ENCODE data around the gene FANCC.

Gene FANCC

DNA sequence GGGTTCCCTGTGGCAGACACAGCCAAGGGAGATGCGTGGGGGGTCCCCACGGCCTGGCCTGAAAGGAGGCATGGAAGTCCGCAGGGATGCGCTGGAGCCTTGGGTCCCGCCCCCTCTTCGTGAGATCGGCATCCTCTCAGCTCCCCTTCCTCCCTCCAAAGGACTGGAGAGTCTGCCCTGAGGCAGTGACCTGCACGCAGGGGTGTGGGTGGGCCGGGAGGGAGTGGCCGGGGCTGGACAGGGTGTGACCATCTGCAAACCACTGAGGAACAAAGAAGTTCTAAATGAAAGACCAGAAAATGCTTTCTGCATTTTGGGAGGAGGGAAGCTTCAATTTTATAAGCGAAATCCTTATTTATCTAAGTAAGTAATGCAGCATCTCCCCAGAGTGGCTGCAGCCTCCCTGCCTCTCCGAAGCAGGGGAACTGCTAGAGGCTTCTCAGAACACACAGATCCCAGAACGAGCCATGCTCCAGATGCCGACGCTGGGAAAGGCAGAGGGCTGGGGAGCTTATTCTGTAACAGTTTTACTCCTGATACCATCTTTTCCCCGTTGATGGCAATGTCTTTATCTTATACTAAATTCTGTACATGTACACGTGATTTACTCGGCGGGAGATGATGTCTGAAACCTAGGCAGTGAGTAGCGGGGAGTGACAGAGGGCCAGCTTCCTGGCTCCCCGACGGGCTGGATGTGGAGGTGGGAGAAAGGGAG, 221.7 kb downstream of the FANCC start:
- no peak for DNase-seq

GRCh38 chr9:95094002-95094401, 223.5 kb downstream of the FANCC start:
- no peak for DNase-seq

DNA sequence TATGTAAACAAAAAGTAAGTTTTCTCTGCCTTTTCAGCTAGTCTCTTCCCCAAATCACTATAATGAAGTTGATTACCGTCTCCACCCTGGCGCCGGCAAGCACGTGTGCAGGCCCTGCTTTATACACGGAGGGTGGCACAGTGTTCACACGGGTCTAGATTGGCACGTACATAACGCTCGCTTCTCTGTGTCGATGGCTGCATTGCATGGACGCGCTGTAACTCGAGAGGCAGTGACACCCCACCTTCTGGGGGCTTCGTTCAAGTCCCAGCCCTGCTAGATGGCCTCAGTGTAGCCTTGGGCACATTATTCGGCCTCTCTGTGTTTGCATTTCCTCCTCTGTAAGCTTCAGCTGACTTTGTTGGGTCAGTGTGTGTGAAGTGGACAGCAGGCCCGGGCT, 223.9 kb downstream of the FANCC start:
- no peak for DNase-seq

DNA sequence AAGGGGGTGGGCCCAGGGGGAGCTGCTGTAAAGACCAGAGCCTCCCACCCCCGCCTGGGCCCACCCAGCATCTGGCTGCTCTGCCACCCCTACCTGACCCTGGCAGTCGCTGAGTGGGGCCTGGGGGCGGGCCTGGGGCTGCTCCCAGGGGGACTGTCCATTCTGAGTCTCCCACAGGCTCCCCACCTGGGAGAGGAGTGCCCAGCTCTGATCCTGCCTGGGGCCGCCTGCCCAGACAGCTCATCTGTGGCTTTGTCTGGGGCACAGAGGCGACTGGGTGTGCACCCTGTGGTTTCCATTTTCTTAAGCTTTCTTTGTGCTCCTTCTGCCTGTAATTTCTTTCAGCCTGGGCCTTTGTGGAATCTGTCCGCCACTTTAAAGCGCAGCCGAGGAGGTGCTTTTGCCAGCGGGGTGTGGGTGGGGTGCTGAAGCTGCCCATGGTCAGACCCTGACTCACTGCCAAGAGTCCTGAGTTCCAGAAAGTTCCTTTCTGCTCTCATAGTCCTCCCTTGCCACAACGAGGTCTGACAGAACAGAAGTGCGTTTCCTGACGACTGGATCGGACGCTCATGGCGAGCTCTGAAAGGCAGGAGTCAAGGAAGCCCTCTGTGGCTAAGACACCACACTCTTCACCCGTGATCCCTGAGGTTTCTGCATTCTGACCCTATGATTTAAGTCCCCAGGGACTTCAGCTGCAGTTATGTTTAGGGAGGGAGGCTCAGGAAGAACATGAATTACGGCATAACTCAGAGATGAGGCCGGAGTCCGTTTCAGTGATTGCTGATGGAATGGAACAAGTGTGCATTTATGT, 225.0 kb downstream of the FANCC start:
- no peak for DNase-seq

- DNase-seq = peak; percentile 34
Measured at GRCh38 chr9:95091601-95092261, 225.8 kb downstream of the FANCC start.

- DNase-seq = no peak
Measured at GRCh38 chr9:95090871-95091577, 226.5 kb downstream of the FANCC start.

DNA sequence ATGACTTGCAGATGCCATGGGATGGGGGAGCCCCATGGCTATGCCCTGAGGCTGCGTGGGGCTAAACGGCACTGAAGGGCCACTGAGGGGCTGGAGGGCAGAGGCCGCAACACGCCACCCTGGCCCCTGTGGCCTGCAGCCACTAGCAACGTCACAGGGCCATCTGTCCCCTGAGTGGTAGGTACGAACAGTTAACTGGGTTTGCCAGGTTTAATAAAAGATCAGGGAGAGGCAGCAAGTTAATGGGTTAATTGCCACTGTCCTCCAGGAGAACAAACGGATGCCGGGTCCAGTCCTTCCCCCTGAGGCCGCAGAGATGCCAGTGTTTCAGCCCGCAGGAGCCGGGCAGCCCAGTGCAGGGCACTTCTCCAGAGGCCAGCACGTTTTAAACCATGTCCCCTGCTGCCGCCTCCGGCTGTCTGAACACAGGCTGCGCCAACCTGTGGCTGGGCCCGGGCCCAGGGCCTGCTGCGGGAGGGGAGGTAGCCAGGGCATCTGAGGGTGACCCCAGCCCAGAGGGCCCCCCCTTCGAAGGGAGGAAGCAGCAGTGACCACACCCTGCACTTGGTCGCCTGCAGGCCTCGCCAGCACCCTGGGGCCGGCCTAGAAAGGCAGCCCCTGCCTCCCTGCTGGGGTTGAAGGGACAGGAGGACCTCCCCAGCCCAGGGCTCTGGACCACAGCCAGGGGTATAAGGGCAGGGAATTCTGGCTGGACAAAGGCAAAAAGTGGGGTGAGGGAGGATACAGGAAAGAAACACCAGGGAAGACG, 227.3 kb downstream of the FANCC start:
- no peak for DNase-seq

DNA sequence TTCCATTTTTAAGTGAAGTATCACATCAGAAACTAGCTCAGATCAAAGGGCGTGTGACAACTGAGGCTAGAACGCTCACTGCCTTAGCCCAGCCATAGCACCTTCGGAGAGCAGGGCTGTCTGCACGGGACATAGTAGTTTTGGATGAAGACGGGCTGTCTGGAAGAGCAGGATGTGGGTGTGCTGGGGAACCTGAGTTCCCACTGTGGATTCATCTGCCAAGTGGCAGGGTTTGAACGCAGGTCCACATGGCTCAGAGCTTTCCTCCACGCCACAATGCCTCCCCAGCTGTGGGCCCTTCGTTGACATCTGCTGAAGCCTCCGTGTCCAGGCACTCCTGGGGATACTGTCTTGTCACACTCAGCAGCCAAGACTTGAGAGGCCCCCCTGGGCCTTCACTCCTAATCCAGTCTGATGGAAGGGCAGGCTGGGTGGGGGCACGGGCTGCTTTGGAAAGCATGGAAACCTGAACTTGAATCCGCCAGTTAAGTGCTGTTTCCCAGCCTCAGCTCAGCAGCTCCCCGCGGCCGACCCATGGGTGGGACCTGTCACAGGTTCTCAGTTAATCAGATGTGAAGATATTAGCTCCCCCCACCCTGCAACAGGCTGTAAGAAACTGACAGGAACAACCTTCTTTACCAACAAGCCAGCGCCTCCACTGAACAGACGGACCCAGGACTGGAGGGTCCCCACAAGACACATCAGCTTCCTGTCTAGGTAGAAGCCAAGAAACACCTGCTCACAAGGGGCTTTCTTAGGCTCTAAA, 228.1 kb downstream of the FANCC start:
- no peak for DNase-seq

DNA sequence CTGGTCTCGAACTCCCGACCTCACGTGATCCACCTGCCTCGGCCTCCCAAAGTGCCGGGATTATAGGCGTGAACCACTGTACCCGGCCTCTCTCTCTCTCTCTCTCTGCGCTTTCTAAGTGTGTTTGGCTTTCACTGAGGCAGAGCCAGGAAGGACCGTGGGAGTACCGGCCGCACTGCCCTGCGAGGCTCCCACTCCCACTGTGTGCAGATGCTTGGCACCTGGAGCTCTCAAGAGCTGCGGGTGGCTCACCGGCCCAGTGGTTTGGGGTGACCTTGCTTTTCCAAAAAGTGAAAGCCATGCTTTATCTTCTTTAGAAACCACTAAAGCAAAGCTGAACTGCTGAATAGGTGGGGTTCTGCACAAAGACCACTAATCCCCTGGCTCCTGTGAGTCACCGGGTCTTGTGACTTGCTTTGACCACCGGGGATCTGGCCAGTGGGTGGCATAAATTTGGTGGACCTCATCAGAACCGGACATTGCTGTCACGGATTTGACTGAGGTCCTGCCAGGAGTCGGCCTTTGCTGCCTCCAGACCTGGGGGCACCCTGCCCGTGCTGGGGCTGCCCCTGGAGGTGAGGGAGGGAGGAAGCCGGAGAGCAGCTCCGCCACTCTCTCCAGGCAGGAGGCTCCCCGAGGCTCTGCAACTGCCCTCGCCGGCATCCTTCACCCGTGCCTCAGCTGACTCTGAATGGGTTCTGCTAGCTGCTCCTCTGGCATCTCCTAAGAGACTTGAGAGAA, 228.9 kb downstream of the FANCC start:
- no peak for DNase-seq

GRCh38 chr9:95087659-95088242, 229.8 kb downstream of the FANCC start:
- no peak for DNase-seq

DNA sequence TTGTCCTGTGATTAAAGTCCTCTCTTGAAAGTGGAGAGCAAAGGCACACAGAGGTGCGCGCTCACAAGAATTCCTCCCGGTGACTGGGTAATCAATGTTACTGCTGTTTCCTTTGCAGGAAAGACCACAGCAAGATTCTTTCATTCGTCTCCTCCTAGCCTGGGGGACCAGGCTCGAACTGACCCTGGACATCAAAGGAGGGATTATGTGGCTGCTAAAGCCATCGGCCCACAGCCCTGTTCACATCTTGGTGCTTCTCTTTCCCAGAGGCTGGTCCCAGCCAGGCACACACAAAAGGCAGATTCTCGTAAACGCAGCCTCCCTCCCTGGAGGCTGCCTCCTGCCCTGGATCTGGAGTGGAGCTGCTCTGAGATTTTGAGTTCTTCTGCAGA, 230.9 kb downstream of the FANCC start:
- DNase-seq = no peak

- no peak for DNase-seq
Measured at GRCh38 chr9:95085861-95086563, 231.5 kb downstream of the FANCC start.

GRCh38 chr9:95085036-95085770, 232.3 kb downstream of the FANCC start:
- DNase-seq = no peak

DNA sequence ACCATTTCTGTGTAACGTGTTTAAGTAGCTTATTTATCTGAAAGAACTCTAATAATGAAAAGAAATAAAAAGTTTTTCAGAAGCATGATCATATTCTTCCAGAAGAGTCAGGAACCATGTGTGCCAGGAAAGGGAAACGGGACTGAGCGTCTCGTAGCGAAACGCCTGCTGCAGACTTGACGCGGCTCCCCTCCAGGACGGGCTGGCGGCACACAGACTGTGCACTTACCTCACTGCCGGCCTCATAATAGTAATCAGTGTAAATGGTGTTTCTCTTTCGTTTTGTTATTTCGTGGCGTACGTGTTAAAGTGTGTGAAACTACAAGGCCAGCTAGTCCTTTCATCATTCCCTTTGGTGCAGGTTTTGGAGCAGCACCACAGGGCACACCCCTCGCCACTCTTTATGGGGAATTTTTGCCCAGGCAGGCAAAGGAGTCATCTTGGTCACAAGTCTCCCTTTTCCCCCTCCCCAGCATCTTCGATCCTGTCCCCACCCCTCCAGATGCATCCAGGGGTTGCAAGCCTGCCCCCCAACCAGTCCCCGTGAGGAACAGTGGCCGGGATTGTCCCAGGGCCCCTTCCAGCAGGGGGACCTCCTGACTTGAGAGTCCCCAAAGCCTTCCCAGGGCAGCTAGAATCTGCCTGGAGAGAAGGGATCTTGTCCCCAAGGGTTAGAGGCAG, 233.1 kb downstream of the FANCC start:
- DNase-seq = no peak

- no peak for DNase-seq
Measured at GRCh38 chr9:95083086-95083768, 234.3 kb downstream of the FANCC start.

- no peak for DNase-seq
Measured at GRCh38 chr9:95082401-95083084, 235.0 kb downstream of the FANCC start.

DNA sequence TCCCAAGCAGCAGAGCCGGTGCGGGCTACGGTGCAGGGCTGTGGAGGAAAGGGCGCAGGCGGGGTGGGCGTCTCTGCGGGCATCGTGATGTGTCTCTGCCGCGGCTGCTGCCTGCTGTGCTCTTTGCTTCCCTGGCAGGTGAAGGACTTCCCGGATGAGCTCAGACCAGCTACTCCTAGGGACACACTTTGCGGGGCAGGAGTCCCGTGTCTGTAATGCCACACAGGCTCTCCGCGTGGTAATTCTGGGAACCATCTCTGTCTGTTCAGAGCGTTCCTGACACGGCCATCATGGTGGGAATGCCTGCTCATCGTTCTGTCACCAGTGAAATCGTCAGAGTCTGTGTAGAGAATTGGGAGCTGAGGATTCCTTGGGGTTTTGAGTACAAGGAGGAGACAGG, 235.5 kb downstream of the FANCC start:
- DNase-seq = no peak
